Keratinocyte (primary cell): ENCODE data around the gene NEURL4. TPM values are rescaled to one million over a fixed set of nuclear protein-coding genes. Genes with fewer than 3 reads are reported as not detected.

ENCODE experiments used
- DNase-seq: peaks from one replicate; pipeline ENCODE4 v3.0.0-alpha.2; 2011; ENCODE audit warnings: low read depth, missing footprints, low spot score
- FAIRE-seq: peaks from 2 replicates; lab custom pipeline; 2011; peaks lifted over from hg19 to GRCh38; lab: Jason Lieb, UNC
- H2AFZ ChIP-seq: 2 replicates; pipeline ENCODE4 v1.6.0; 2012; ENCODE audit warnings: low read length, control low read depth, inconsistent platforms; ENCODE audit not compliant: control insufficient read depth
- H3K27ac ChIP-seq: 2 replicates; pipeline ENCODE4 v1.5.1; 2011; ENCODE audit warnings: low read length; ENCODE audit not compliant: control insufficient read depth, insufficient read depth
- H3K27me3 ChIP-seq: 3 replicates; pipeline ENCODE4 v1.6.0; 2011; ENCODE audit warnings: low read length; ENCODE audit not compliant: control insufficient read depth, insufficient read depth; ENCODE audit errors: extremely low read depth
- H3K36me3 ChIP-seq, 2 experiments: 2 replicates in 1 of 2; 3 replicates in 1 of 2; pipeline ENCODE4 v1.5.1; 2011; ENCODE audit warnings: low read length in 2 of 2, mild to moderate bottlenecking in 1 of 2; ENCODE audit not compliant: control insufficient read depth in 2 of 2, insufficient read depth in 2 of 2; ENCODE audit errors: extremely low read depth in 1 of 2
- H3K4me1 ChIP-seq: 3 replicates; pipeline ENCODE4 v1.5.1; 2011; ENCODE audit warnings: low read length; ENCODE audit not compliant: control insufficient read depth, insufficient read depth; ENCODE audit errors: extremely low read depth
- H3K4me2 ChIP-seq: 3 replicates; pipeline ENCODE4 v1.6.0; 2011; ENCODE audit warnings: low read depth, low read length; ENCODE audit not compliant: control insufficient read depth, insufficient read depth; ENCODE audit errors: extremely low read depth
- H3K4me3 ChIP-seq, 3 experiments: fragments of 200-600 bp in 1 of 3; sonication (generic) in 1 of 3; 2 replicates in 2 of 3; 3 replicates in 1 of 3; pipeline ENCODE4 v1.5.1; 2011 to 2016; ENCODE audit warnings: low read length in 3 of 3, mild to moderate bottlenecking in 3 of 3, control low read depth in 2 of 3, inconsistent platforms in 1 of 3, low read depth in 1 of 3, mixed read lengths in 1 of 3, mixed run types in 1 of 3, moderate library complexity in 1 of 3; ENCODE audit not compliant: control insufficient read depth in 2 of 3, insufficient read depth in 2 of 3; ENCODE audit errors: extremely low read depth in 1 of 3
- H3K79me2 ChIP-seq: 2 replicates; pipeline ENCODE4 v1.6.0; 2012; ENCODE audit warnings: low read length; ENCODE audit not compliant: control insufficient read depth, insufficient read depth
- H3K9ac ChIP-seq: 3 replicates; pipeline ENCODE4 v1.6.0; 2011; ENCODE audit warnings: low read length; ENCODE audit not compliant: control insufficient read depth, insufficient read depth; ENCODE audit errors: extremely low read depth
- H3K9me1 ChIP-seq: 3 replicates; pipeline ENCODE4 v1.6.0; 2011; ENCODE audit warnings: low read length; ENCODE audit not compliant: control insufficient read depth, insufficient read depth; ENCODE audit errors: extremely low read depth
- H3K9me3 ChIP-seq: 2 replicates; pipeline ENCODE4 v1.5.1; 2012; ENCODE audit warnings: low read depth, low read length; ENCODE audit not compliant: control insufficient read depth
- H4K20me1 ChIP-seq: 3 replicates; pipeline ENCODE4 v1.6.0; 2011; ENCODE audit warnings: low read length; ENCODE audit not compliant: control insufficient read depth, insufficient read depth; ENCODE audit errors: extremely low read depth
- EZH2 ChIP-seq: IDR thresholded peaks from one replicate; pipeline ENCODE4 v1.6.1; 2012; ENCODE audit warnings: inconsistent platforms, mild to moderate bottlenecking, low read length, moderate library complexity
- dilution Hi-C: fragments of 300-500 bp; cut with MboI; formaldehyde crosslinking; loops from one replicate; pipeline ENCODE4 v1.7.0; 2020; ENCODE audit warnings: low sequenced_read_pairs; ENCODE audit not compliant: extremely low pct_ligation_motif_present
- polyA plus RNA-seq, 5 experiments: library from polyadenylated mRNA; depleted of rRNA in 3 of 5; stranded (reverse) in 3 of 5; stranded (forward) in 1 of 5; unstranded in 1 of 5; fragments of >200 nt; gene quantifications; 1 replicate in 1 of 5; 2 replicates in 3 of 5; 3 replicates in 1 of 5; pipeline versions ENCODE4 v1.2.1 to v1.2.3, GENCODE V29; 2011 to 2012; ENCODE audit warnings: missing spikeins in 2 of 5, low read depth in 1 of 5, low replicate concordance in 1 of 5
- TF ChIP-seq, protein P1 (sequence below), 3 experiments: IDR thresholded peaks in 1 of 3; conservative IDR thresholded peaks in 1 of 3; optimal IDR thresholded peaks in 1 of 3; 2 replicates in 2 of 3; 3 replicates in 1 of 3; pipeline versions ENCODE3 to v1.5.1; 2011; ENCODE audit warnings: low read length in 3 of 3, mild to moderate bottlenecking in 3 of 3, moderate library complexity in 2 of 3, control low read depth in 1 of 3, inconsistent platforms in 1 of 3; ENCODE audit not compliant: insufficient read depth in 2 of 3; ENCODE audit errors: extremely low read depth in 1 of 3

Gene NEURL4
- polyA plus RNA-seq, 1 donor (not counting 4 experiments of a cell fraction or from before 2014, with no cell fraction given): 11.3 TPM

- Histone ChIP-seq H3K9ac (peak overlapping the region; percentile 100), H3K4me1 (peaks cover 41% of the 10 kb centered on the region), H2AFZ (no peak overlapping the region), H3K9me3 (no peaks in the 10 kb centered on the region), H4K20me1 (peaks cover 50% of the 10 kb centered on the region), H3K27me3 (no peaks in the 10 kb centered on the region), H3K4me3 (peak overlapping the region; percentile 93 to 99 (median 95)), H3K9me1 (peaks cover 8% of the 10 kb centered on the region), H3K36me3 (peaks cover 34 to 50% of the 10 kb centered on the region in 2 experiments), H3K4me2 (peak overlapping the region; percentile 80), H3K27ac (peak overlapping the region; percentile 99), H3K79me2 (peaks cover 60% of the 10 kb centered on the region)
- TF ChIP-seq, protein P1, sequence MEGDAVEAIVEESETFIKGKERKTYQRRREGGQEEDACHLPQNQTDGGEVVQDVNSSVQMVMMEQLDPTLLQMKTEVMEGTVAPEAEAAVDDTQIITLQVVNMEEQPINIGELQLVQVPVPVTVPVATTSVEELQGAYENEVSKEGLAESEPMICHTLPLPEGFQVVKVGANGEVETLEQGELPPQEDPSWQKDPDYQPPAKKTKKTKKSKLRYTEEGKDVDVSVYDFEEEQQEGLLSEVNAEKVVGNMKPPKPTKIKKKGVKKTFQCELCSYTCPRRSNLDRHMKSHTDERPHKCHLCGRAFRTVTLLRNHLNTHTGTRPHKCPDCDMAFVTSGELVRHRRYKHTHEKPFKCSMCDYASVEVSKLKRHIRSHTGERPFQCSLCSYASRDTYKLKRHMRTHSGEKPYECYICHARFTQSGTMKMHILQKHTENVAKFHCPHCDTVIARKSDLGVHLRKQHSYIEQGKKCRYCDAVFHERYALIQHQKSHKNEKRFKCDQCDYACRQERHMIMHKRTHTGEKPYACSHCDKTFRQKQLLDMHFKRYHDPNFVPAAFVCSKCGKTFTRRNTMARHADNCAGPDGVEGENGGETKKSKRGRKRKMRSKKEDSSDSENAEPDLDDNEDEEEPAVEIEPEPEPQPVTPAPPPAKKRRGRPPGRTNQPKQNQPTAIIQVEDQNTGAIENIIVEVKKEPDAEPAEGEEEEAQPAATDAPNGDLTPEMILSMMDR (optimal IDR thresholded peaks at IDR 0.05 in 1 of 3, IDR thresholded peaks at IDR 0.05 in 1 of 3, conservative IDR thresholded peaks at IDR 0.05 in 1 of 3; ENCODE audit: extremely low read depth in 1 of 3, insufficient read depth in 2 of 3, low read length in 3 of 3): no peak
- no peak for TF ChIP-seq EZH2
- dilution Hi-C loops: no loop called here
- no peak for FAIRE-seq
- DNase-seq: no peak
Observed at GRCh38 chr17:7309628-7310027, 19.5 kb downstream of the NEURL4 start.

GRCh38 chr17:7308625-7309433, 20.3 kb downstream of the NEURL4 start:
- dilution Hi-C loops: no loop called here
- H3K9me1 ChIP-seq: peaks cover 5% of the 10 kb centered on the region
- peak overlapping the region; percentile 99 for H3K27ac ChIP-seq
- H3K9ac ChIP-seq: peak overlapping the region; percentile 100
- peak overlapping the region; percentile 80 for H3K4me2 ChIP-seq
- peak; percentile 41 for FAIRE-seq
- no peak for DNase-seq
- peaks cover 56% of the 10 kb centered on the region for H3K79me2 ChIP-seq
- no peaks in the 10 kb centered on the region for H3K27me3 ChIP-seq
- TF ChIP-seq, protein P1 (optimal IDR thresholded peaks at IDR 0.05 in 1 of 3, IDR thresholded peaks at IDR 0.05 in 1 of 3, conservative IDR thresholded peaks at IDR 0.05 in 1 of 3; ENCODE audit: extremely low read depth in 1 of 3, insufficient read depth in 2 of 3, low read length in 3 of 3): no peak
- TF ChIP-seq EZH2: no peak
- H3K36me3 ChIP-seq: peaks cover 33 to 46% of the 10 kb centered on the region in 2 experiments
- H4K20me1 ChIP-seq: peaks cover 47% of the 10 kb centered on the region
- no peaks in the 10 kb centered on the region for H3K9me3 ChIP-seq
- no peak overlapping the region for H2AFZ ChIP-seq
- peaks cover 34% of the 10 kb centered on the region for H3K4me1 ChIP-seq
- peak overlapping the region; percentile 93 to 99 (median 95) for H3K4me3 ChIP-seq
